Activated naive CD8-positive, alpha-beta T cell treated with anti-CD3 and anti-CD28 coated beads, Interleukin-2, amount 50 U/mL, for 16 hours (primary cell): ENCODE measurements around the gene TCF4.

Experiments used
- DNase-seq: peaks from one replicate; pipeline ENCODE4 v3.0.0-alpha.2; 2020; ENCODE audit warnings: low read depth, low spot score

The TCF4 gene

GRCh38 chr18:55444536-55444935, 143.5 kb downstream of the TCF4 start:
- DNase-seq = no peak

- DNase-seq = no peak
Observed at GRCh38 chr18:55443776-55444175, 144.2 kb downstream of the TCF4 start.

GRCh38 chr18:55442561-55442960, 145.4 kb downstream of the TCF4 start:
- no peak for DNase-seq

GRCh38 chr18:55440988-55441387, 147.0 kb downstream of the TCF4 start:
- no peak for DNase-seq

GRCh38 chr18:55439056-55439455, 148.9 kb downstream of the TCF4 start:
- DNase-seq = no peak

GRCh38 chr18:55435592-55435991, 152.4 kb downstream of the TCF4 start:
- no peak for DNase-seq

GRCh38 chr18:55433648-55434047, 154.3 kb downstream of the TCF4 start:
- no peak for DNase-seq

- no peak for DNase-seq
Observed at GRCh38 chr18:55433140-55433539, 154.9 kb downstream of the TCF4 start.

GRCh38 chr18:55432307-55433040, 155.5 kb downstream of the TCF4 start:
- DNase-seq = no peak

GRCh38 chr18:55430026-55430425, 158.0 kb downstream of the TCF4 start:
- no peak for DNase-seq

GRCh38 chr18:55427951-55428350, 160.0 kb downstream of the TCF4 start:
- no peak for DNase-seq

- no peak for DNase-seq
Observed at GRCh38 chr18:55425698-55426097, 162.3 kb downstream of the TCF4 start.

GRCh38 chr18:55422456-55423180, 165.4 kb downstream of the TCF4 start:
- DNase-seq = no peak

- DNase-seq = no peak
Observed at GRCh38 chr18:55421615-55422419, 166.2 kb downstream of the TCF4 start.

GRCh38 chr18:55421308-55421614, 166.7 kb downstream of the TCF4 start:
- no peak for DNase-seq

- DNase-seq = no peak
Observed at GRCh38 chr18:55420665-55421307, 167.2 kb downstream of the TCF4 start.

- DNase-seq = no peak
Observed at GRCh38 chr18:55419947-55420664, 167.9 kb downstream of the TCF4 start.

GRCh38 chr18:55419132-55419946, 168.7 kb downstream of the TCF4 start:
- DNase-seq = no peak

GRCh38 chr18:55418439-55418838, 169.6 kb downstream of the TCF4 start:
- DNase-seq = no peak

GRCh38 chr18:55416791-55417190, 171.2 kb downstream of the TCF4 start:
- no peak for DNase-seq
